Measurements from ENCODE around the gene DSG3.

DSG3 gene

DNA sequence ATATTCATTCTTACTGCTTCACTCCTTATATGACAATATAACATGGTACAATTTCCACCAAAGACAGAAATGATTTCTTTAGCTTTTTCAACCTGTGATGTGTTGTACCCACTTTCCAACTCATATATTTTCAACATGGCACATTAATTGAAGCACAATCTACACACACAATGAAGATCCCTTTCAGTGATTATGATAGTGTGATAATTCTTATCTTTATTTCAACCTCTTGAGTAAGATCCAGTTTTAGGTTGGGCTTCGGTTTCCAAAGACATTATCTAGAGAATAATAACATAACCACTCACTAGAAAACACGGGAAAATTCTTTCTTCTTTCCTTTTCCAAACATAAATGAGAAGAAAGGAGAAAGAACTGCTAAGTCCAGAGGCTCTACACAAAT lies 3.4 kb upstream of the DSG3 start:
- H3K4me3 ChIP-seq (ENCODE audit: low read depth, low read length), result no peak overlapping the region
- TF ChIP-seq, protein P1, sequence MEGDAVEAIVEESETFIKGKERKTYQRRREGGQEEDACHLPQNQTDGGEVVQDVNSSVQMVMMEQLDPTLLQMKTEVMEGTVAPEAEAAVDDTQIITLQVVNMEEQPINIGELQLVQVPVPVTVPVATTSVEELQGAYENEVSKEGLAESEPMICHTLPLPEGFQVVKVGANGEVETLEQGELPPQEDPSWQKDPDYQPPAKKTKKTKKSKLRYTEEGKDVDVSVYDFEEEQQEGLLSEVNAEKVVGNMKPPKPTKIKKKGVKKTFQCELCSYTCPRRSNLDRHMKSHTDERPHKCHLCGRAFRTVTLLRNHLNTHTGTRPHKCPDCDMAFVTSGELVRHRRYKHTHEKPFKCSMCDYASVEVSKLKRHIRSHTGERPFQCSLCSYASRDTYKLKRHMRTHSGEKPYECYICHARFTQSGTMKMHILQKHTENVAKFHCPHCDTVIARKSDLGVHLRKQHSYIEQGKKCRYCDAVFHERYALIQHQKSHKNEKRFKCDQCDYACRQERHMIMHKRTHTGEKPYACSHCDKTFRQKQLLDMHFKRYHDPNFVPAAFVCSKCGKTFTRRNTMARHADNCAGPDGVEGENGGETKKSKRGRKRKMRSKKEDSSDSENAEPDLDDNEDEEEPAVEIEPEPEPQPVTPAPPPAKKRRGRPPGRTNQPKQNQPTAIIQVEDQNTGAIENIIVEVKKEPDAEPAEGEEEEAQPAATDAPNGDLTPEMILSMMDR (IDR thresholded peaks at IDR 0.05; ENCODE audit: low read depth, low read length, missing control alignments), result no peak

GRCh38 chr18:31445908-31446307 lies 1.6 kb upstream of the DSG3 start:
- no peak overlapping the region for H3K4me3 ChIP-seq (ENCODE audit: low read depth, low read length)
- no peak for DNase-seq (ENCODE audit: low read depth)
- TF ChIP-seq, protein P1 (IDR thresholded peaks at IDR 0.05; ENCODE audit: low read depth, low read length, missing control alignments), result no peak

More for the DNA sequence above, 3.4 kb upstream of the DSG3 start:
- DNase-seq (ENCODE audit: low read depth), result no peak

- TF ChIP-seq, protein P1 (IDR thresholded peaks at IDR 0.05; ENCODE audit: low read depth, low read length, missing control alignments), result no peak
- no peak for DNase-seq (ENCODE audit: low read depth)
- H3K4me3 ChIP-seq (ENCODE audit: low read depth, low read length), result no peak overlapping the region
Measured at GRCh38 chr18:31446854-31447253, 687 bp upstream of the DSG3 start.

DNA sequence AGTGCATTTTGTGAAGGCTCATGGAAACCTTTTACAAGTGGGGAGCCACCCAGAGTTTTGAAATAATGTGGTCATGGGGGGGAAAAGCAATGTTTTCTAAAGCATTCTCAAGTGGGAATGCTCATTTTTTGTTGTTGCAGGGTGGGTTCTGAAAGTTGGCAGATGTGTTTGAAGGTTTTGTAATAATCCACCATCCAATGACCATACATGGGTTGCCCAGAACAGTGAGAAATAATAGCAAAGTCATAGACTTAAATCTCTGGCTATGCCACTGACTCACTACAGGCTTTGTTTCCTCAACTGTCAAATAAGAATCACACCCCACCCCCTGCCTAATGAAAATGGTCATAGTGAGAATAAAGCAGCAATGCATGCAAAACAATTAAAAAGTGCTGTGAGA lies 2.9 kb downstream of the DSG3 start:
- no peak for DNase-seq (ENCODE audit: low read depth)
- H3K4me3 ChIP-seq (ENCODE audit: low read depth, low read length), result no peak overlapping the region
- TF ChIP-seq, protein P1 (IDR thresholded peaks at IDR 0.05; ENCODE audit: low read depth, low read length, missing control alignments), result no peak

GRCh38 chr18:31451625-31452024 lies 4.1 kb downstream of the DSG3 start:
- no peak overlapping the region for H3K4me3 ChIP-seq (ENCODE audit: low read depth, low read length)
- DNase-seq (ENCODE audit: low read depth), result no peak
- TF ChIP-seq, protein P1 (IDR thresholded peaks at IDR 0.05; ENCODE audit: low read depth, low read length, missing control alignments), result no peak

GRCh38 chr18:31454066-31454708 lies 6.6 kb downstream of the DSG3 start:
- no peak overlapping the region for H3K4me3 ChIP-seq (ENCODE audit: low read depth, low read length)
- TF ChIP-seq, protein P1 (IDR thresholded peaks at IDR 0.05; ENCODE audit: low read depth, low read length, missing control alignments), result no peak
- DNase-seq (ENCODE audit: low read depth), result no peak

DNA sequence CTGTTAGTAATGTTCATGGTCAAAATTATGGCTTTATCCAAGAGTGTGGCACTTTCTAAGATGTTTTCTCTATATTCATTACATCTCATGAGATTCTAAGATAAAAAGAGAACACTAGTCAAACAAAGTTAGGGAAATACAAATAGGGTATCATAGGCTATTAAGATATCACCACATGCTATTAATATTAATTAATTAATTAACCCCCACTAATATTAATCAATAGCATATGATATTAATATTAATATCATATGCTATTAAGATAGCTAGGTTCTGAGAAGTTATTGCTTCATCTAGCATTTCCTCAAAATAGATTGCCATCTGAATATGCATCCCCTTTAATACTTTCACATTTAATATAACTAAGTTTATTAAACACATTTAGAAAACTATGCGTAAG lies 22.1 kb downstream of the DSG3 start:
- no peak overlapping the region for H3K4me3 ChIP-seq (ENCODE audit: low read depth, low read length)
- DNase-seq (ENCODE audit: low read depth), result no peak
- TF ChIP-seq, protein P1 (IDR thresholded peaks at IDR 0.05; ENCODE audit: low read depth, low read length, missing control alignments), result no peak

Data from GM12864 (cell line).